Esophagus squamous epithelium (tissue), 5 donors: ENCODE data around the gene KIAA2012. TPM values are rescaled to one million over a fixed set of nuclear protein-coding genes. Genes with fewer than 3 reads are reported as not detected.

Experiments
- DNase-seq: peaks from one replicate; lab custom pipeline; 2025; lab: John Stamatoyannopoulos, UW
- H3K27ac ChIP-seq, 4 donors: fragments of 200-600 bp; sonication (generic); one replicate each; pipeline ENCODE4 v1.5.1; 2016 to 2019; ENCODE audit warnings: mild to moderate bottlenecking in 1 of 4
- H3K27me3 ChIP-seq, 4 donors: fragments of 200-600 bp; sonication (generic); 1 replicate in 3 of 4; 2 replicates in 1 of 4; pipeline versions ENCODE4 v1.5.1 to v1.6.0; 2017 to 2021; ENCODE audit warnings: antibody characterized with exemption in 1 of 4
- H3K36me3 ChIP-seq, 3 donors: fragments of 200-600 bp; sonication (generic); one replicate each; pipeline ENCODE4 v1.5.1; 2016 to 2019
- H3K4me1 ChIP-seq, 3 donors: fragments of 200-600 bp; sonication (generic); one replicate each; pipeline ENCODE4 v1.5.1; 2017 to 2019
- H3K4me3 ChIP-seq, 4 donors: fragments of 200-600 bp; sonication (generic); 1 replicate in 3 of 4; 2 replicates in 1 of 4; pipeline ENCODE4 v1.5.1; 2016 to 2019; ENCODE audit warnings: mild to moderate bottlenecking in 2 of 4, moderate library complexity in 1 of 4
- H3K9me3 ChIP-seq, 3 donors: fragments of 200-600 bp; sonication (generic); one replicate each; pipeline ENCODE4 v1.5.1; 2016 to 2019
- POLR2A ChIP-seq, 4 donors: fragments of 450-650 bp; IDR thresholded peaks; one replicate each; pipeline ENCODE4 v1.6.1; 2017; ENCODE audit warnings: antibody characterized with exemption in 4 of 4, mild to moderate bottlenecking in 4 of 4, moderate library complexity in 3 of 4
- WGBS, 2 donors: methylation state at CpG; one replicate each; pipeline ENCODE4 v1.1.5; 2018; 5-methylcytosine and 5-hydroxymethylcytosine counted together
- intact Hi-C: fragments of 100-400 bp; cut with DNase I; formaldehyde crosslinking; loops from one replicate; pipeline ENCODE4 v1.15.0; 2022
- total RNA-seq, 4 donors: library from RNA; depleted of rRNA; stranded (reverse); fragments of >200 nt; gene quantifications; one replicate each; pipeline ENCODE4 v1.1.0, GENCODE V29; 2016
- TF ChIP-seq, protein P1 (sequence below), 6 experiments: fragments of 450-650 bp in 4 of 6; fragments of 200-600 bp in 2 of 6; sonication (generic) in 2 of 6; IDR thresholded peaks; one replicate each; pipeline ENCODE4 v1.5.1; 2016 to 2019; ENCODE audit warnings: antibody characterized with exemption in 6 of 6, mild to moderate bottlenecking in 4 of 6, moderate library complexity in 4 of 6
- donor health status: DM: yes; HTN: yes; CAD: no.

KIAA2012 gene
- total RNA-seq, 4 donors from 2014 or later: not detected

DNA sequence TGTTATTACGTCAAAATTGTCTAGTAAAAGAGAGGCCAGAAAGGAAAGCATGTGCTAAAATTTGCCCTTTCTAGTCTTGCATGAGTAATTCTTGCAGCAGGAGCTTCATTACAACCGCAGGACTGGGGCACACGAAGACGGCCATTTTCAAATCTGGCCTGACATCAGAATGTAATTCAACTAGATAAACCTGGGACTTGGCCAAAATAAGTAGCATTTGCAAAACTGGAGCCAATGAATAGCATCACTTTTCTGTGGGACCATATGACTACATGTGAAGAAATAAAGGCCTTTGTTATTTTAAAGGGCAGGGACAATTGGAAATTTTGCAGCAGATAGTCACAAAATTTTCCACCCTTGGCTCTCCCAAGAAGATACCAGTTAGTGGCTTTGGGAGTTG, 42.4 kb upstream of the KIAA2012 start:
- no peak for TF ChIP-seq POLR2A (IDR thresholded peaks at IDR 0.05)
- TF ChIP-seq, protein P1, sequence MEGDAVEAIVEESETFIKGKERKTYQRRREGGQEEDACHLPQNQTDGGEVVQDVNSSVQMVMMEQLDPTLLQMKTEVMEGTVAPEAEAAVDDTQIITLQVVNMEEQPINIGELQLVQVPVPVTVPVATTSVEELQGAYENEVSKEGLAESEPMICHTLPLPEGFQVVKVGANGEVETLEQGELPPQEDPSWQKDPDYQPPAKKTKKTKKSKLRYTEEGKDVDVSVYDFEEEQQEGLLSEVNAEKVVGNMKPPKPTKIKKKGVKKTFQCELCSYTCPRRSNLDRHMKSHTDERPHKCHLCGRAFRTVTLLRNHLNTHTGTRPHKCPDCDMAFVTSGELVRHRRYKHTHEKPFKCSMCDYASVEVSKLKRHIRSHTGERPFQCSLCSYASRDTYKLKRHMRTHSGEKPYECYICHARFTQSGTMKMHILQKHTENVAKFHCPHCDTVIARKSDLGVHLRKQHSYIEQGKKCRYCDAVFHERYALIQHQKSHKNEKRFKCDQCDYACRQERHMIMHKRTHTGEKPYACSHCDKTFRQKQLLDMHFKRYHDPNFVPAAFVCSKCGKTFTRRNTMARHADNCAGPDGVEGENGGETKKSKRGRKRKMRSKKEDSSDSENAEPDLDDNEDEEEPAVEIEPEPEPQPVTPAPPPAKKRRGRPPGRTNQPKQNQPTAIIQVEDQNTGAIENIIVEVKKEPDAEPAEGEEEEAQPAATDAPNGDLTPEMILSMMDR (IDR thresholded peaks at IDR 0.05): no peak
- intact Hi-C loops: no loop called here
- no peak for DNase-seq
- H3K27me3 ChIP-seq: peaks cover 0 to 41% (median 0%) of the 10 kb centered on the region in 4 donors
- H3K4me1 ChIP-seq: peaks cover 18 to 32% (median 25%) of the 10 kb centered on the region in 3 donors
- no peak overlapping the region for H3K4me3 ChIP-seq
- peak overlapping the region in 1 of 4 donors; percentile 91 for H3K27ac ChIP-seq
- H3K36me3 ChIP-seq: peaks cover 0 to under 1% (median 0%) of the 10 kb centered on the region in 3 donors
- H3K9me3 ChIP-seq: no peaks in the 10 kb centered on the region
- 70 to 78% methylated on average over 4 of the region's 4 CpGs for WGBS, 2 donors

DNA sequence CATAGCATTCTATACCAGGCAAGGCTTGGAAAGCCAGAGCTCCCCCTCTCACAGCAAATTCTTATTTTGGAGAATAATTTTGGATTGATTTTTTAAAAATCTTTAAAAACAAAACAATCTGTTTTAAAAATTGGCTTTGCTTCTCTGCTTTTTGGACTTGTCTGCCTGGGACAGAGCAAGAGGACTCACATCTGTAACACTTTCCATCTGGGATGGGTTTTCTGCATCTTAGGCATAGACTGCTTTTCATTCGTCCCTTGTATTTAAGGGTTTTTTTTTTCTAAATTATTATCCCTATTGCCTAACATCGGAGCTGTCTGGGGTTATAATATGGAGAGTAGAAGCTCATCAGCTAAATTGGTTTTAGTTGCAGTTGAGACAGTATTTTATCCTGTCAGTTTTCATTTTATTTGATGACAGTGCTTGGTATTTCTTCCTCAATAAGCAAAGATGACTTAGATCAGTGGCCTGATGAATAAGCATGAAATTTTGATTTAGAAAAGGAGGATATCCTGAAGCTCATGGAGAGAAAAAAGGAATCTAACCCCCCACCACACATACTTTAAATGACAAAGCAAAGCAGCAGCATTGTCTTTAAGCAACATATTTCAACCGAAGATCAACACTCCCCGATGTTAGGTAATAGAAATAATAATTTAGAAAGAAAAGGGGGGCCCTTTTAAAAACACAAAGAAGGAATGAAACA, 41.7 kb upstream of the KIAA2012 start:
- H3K4me3 ChIP-seq: no peak overlapping the region
- H3K4me1 ChIP-seq: peaks cover 19 to 39% (median 25%) of the 10 kb centered on the region in 3 donors
- peak overlapping the region in 2 of 4 donors; percentile 91 to 94 for H3K27ac ChIP-seq
- H3K36me3 ChIP-seq: peaks cover 0 to 7% (median 0%) of the 10 kb centered on the region in 3 donors
- H3K27me3 ChIP-seq: peaks cover 0 to 48% (median 0%) of the 10 kb centered on the region in 4 donors
- 48 to 52% methylated on average over 4 of the region's 4 CpGs for WGBS, 2 donors
- DNase-seq: no peak
- intact Hi-C loops: no loop called here
- no peaks in the 10 kb centered on the region for H3K9me3 ChIP-seq
- TF ChIP-seq, protein P1 (IDR thresholded peaks at IDR 0.05): no peak
- TF ChIP-seq POLR2A (IDR thresholded peaks at IDR 0.05): no peak

DNA sequence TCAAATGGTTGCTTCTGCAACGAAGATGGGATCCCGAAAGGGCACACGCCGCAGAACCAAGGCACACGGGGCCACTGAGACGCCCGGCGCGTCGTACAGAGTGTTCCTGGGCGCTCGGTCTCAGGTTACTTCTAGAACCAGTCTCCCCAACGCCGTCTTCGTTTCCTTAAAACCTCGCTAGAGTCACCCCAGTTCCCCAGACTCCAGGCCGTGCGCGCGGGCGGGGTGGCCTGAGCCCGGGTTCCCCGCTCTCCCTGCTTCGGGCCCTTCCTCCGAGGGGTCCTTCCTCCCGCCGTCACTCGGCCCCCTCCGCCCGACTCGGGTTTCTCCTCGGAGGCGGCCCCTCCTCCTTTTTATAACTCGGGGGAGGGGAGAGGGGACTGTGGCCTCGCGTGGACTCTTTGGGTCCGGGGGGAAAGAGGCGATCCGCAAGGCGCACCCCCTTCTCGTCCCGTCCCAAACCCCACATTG, 40.2 kb upstream of the KIAA2012 start:
- peak overlapping the region; percentile 91 to 96 (median 93) for H3K27ac ChIP-seq
- H3K27me3 ChIP-seq: peaks cover 0 to 54% (median 0%) of the 10 kb centered on the region in 4 donors
- H3K9me3 ChIP-seq: no peaks in the 10 kb centered on the region
- WGBS, 2 donors: 0 to 2% methylated on average over 17 to 33 of the region's 42 CpGs
- TF ChIP-seq, protein P1 (IDR thresholded peaks at IDR 0.05): no peak
- TF ChIP-seq POLR2A (IDR thresholded peaks at IDR 0.05): no peak
- peak overlapping the region; percentile 56 to 81 (median 70) for H3K4me3 ChIP-seq
- peaks cover 19 to 48% (median 25%) of the 10 kb centered on the region in 3 donors for H3K4me1 ChIP-seq
- intact Hi-C loops: no loop called here
- no peak for DNase-seq
- peaks cover 0 to 7% (median 0%) of the 10 kb centered on the region in 3 donors for H3K36me3 ChIP-seq

DNA sequence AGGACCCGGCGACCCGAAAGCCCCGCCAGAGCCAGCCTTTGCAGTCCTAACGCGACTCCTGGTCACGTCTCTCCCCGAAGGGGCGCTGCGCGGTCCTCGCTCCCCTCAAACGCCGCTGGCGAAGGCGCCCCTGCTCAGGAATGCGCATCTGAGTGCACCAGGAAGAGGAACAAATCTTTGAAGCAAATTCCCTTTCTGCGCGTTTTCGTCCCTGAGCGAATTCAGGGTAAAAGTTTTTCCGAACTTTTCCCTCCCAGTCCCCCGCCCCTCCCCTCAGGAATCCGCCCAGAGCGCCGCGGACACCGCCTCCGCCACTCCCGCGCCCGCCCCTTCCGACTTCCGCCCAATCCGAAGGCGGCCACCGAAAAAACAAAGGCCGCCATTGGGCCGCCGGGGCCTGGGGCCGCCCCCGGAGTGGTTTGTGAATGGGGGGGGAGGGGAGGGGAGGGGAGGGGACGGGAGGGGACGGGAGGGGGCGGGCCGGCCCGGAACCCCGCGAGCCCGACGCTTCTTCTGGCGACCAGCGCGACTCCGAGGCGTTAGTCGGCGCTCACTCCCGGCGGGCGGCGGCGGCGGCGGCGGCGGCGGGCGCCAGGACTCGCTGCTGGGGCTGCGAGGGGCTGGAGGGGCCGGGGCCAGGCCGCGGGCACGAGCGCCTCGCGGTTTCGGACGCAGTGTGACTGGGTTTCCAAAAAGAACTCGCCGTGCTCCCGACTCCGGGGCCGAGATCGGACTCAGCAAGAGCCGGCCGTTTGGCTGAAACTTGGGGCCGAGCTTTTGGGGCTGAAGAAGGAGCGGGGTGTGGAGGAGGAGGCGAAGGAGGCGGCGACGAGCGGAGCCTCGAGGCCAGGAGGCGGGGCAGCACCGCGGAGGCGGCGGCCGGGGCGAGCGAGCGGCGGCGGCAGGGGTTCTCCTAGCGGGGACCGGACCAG, 39.5 kb upstream of the KIAA2012 start, which contains the start of gene FZD7:
TSS of gene FZD7 (plus strand) at position 539 of the 932 bp plus-strand sequence. CDS start 793 bp downstream, outside the sequence.
- DNase-seq: peak; percentile 65

More for the DNA sequence above, 39.5 kb upstream of the KIAA2012 start, which contains the start of gene FZD7:
- TF ChIP-seq POLR2A (IDR thresholded peaks at IDR 0.05): peak in 2 of 4 donors; percentile 74 to 90
- TF ChIP-seq, protein P1 (IDR thresholded peaks at IDR 0.05): peak in 1 of 6 experiments; percentile 17
- Histone ChIP-seq H3K27me3 (peaks cover 0 to 54% (median 0%) of the 10 kb centered on the region in 4 donors), H3K27ac (peak within 1 kb of the TSS; percentile 91 to 96 (median 93)), H3K4me1 (peaks cover 19 to 54% (median 25%) of the 10 kb centered on the region in 3 donors), H3K4me3 (peak within 1 kb of the TSS; percentile 56 to 81 (median 70)), H3K9me3 (no peaks in the 10 kb centered on the region), H3K36me3 (peaks cover 0 to 7% (median 0%) of the 10 kb centered on the region in 3 donors)
- intact Hi-C loops: no loop called here
- 0 to 3% methylated on average over 19 to 23 of the region's 109 CpGs for WGBS, 2 donors
